22Rv1 (cell line): ENCODE measurements around the gene FBP2.

Experiments
- H3K27ac ChIP-seq: fragments of 450-650 bp; 2 replicates; pipeline ENCODE4 v1.5.1; 2017
- ZFX ChIP-seq: fragments of 450-650 bp; IDR thresholded peaks from 2 replicates; pipeline ENCODE4 v1.6.1; 2017; ENCODE audit warnings: antibody characterized with exemption, borderline replicate concordance
- TF ChIP-seq, protein P1 (sequence below): fragments of 450-650 bp; IDR thresholded peaks from 2 replicates; pipeline ENCODE4 v1.5.1; 2017; ENCODE audit warnings: mild to moderate bottlenecking

Gene FBP2

DNA sequence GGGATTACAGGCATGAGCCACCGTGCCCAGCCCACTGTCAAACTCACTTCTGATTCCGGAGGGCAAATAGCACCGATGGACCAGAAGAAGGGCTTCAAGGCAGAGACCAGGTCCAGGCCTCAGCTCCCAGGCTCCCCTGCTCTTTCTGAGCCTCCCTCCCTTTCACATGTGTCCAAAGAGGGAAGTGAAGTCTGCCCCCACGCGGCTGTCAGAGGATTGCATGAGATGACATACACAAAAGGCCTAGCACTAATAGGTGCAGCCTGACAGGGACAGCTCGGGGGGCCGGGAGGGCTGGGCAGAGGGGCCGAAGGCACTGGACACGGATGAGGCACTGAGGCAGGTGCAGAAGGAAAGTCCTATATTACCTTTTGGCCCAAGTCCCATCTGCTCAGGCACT lies 29.6 kb upstream of the FBP2 start:
- TF ChIP-seq, protein P1, sequence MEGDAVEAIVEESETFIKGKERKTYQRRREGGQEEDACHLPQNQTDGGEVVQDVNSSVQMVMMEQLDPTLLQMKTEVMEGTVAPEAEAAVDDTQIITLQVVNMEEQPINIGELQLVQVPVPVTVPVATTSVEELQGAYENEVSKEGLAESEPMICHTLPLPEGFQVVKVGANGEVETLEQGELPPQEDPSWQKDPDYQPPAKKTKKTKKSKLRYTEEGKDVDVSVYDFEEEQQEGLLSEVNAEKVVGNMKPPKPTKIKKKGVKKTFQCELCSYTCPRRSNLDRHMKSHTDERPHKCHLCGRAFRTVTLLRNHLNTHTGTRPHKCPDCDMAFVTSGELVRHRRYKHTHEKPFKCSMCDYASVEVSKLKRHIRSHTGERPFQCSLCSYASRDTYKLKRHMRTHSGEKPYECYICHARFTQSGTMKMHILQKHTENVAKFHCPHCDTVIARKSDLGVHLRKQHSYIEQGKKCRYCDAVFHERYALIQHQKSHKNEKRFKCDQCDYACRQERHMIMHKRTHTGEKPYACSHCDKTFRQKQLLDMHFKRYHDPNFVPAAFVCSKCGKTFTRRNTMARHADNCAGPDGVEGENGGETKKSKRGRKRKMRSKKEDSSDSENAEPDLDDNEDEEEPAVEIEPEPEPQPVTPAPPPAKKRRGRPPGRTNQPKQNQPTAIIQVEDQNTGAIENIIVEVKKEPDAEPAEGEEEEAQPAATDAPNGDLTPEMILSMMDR = peak; percentile 79
- TF ChIP-seq ZFX = no peak
- no peak overlapping the region for H3K27ac ChIP-seq

DNA sequence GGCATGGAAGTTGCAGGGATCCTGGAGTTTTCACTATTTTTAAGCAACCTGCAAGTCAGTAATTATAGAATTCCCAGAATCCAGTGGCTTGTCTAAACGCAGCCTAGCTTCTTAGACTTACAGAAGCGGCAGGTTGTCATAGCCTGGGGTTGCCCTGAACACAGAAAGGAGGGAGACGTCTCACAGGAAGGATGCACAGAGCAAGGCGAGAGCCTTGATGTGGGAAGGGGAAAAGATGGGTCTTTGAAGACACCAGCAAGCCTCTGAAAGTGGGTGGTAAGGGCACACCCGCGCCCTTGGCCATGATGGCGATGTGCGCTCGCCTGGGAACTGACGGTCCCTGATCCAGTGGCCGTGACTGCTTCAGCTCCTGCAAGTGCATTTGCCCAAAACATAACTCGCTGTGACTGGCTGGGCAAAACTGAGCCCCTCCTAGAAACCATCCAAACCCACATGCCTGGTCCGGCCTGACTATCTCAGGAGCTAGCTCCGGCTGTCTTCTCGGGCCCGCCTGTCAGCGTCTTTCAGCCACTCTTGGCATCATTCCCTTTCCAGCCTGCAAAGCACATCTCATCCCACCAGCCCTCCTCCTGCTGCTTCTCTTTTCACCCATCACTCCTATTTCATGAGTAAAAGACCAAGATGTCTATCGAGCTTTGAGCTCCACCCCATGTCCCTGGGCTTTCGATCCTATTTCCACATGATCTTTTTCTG lies 28.6 kb upstream of the FBP2 start:
- no peak for TF ChIP-seq ZFX
- TF ChIP-seq, protein P1 = no peak
- no peak overlapping the region for H3K27ac ChIP-seq

DNA sequence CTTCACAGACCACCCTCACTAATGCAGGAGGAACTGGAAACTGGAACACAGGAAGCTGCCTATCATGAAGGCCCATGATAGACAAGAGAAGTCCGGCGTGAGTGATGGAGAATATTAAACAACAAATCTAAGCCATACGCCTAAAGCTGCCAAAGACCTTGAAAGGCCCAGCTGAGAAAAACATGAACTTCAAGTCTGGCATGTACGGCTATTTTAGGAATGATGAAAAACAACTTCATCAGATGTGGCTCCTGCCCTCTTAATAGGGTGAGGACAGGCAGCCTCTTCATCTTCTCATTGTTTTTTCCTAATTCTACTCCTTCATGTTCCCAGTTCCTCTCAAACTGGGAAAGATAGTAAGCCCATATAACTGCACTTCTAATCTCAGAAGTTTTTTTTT lies 25.4 kb upstream of the FBP2 start:
- no peak overlapping the region for H3K27ac ChIP-seq
- TF ChIP-seq, protein P1 = no peak
- no peak for TF ChIP-seq ZFX

DNA sequence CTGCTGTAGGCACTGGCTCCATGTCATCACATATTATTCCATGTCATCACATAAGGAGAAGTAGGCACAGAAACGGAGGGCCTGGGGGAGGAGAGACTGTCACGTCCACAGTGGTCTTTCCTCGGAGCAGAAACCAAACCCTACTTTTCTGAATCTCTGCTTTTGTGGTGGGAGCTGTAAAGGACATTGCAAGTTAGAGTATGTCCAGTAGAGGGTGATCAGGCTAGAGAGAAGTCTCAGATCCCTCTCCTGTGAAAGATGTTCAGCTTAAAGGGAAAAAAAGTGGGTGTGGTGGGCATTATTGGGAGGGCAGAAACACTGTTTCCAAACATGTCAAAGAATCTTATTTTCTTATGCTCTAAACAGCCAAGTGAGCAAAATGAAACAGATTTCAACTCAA lies 19.4 kb upstream of the FBP2 start:
- TF ChIP-seq ZFX = no peak
- TF ChIP-seq, protein P1 = no peak

DNA sequence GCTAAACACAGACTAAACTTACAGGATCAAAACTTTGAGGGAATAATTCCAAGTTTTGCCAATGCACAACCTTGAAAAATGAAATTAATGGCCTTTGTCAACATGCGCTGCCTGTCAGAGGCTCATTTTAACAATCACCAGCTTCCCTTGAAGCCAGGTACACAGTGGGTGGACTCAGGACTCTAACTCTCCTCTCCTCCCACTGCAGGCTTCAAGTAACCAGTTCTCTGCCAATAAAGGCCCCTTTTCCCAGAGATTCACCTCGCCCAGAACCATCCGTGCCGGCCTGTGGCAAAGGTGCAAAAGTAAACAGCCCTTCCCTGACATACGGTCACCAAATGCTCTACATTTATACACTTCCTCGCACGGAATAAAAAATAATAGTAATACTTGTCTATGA lies 18.4 kb upstream of the FBP2 start:
- TF ChIP-seq, protein P1 = no peak

More for the DNA sequence above, 19.4 kb upstream of the FBP2 start:
- no peak overlapping the region for H3K27ac ChIP-seq

DNA sequence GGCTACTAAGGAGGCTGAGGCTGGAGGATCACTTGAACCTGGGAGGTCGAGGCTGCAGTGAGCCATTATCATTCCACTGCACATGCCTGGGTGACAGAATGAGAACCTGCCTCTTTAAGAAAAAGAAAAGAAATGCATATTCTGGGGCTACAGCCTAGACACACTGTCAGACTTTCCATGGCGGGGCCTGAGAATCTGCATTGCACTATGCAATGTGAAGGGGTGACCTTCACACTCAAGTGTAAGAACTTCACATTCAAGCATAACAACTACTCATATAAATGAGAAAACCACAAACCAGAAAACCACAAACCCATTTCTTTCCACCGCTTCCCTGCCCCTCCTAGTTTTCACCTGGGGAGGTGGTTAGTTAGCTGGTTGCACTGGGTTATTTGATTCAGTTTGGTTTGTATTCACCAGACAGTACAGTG lies 18.0 kb upstream of the FBP2 start:
- H3K27ac ChIP-seq = no peak overlapping the region
- TF ChIP-seq ZFX = no peak
- TF ChIP-seq, protein P1 = no peak

More for the DNA sequence above, 18.4 kb upstream of the FBP2 start:
- H3K27ac ChIP-seq = no peak overlapping the region

DNA sequence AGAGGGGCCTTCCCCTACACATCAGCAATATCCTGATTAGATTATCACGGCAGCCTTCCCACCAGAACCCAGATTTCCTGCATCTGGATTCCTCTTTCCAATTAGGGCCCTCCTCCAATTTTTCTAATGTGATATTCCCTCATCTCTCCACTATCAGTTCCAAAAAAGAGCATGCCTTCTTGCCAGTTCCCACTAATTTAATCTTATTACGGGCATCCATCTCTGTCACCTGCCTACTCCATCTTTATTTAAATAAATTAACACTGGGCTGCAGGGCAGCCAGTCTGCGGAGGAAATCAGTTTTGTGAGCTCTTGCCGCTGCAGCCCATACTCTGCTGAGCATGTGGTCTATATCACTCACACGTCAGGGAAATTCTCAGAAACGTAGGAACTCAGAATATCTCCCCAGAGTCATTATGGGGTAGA lies 16.6 kb upstream of the FBP2 start:
- no peak for TF ChIP-seq ZFX
- TF ChIP-seq, protein P1 = no peak
- H3K27ac ChIP-seq = no peak overlapping the region
